Measurements from ENCODE around the gene UQCC3. TPM values are rescaled to one million over a fixed set of nuclear protein-coding genes. Genes with fewer than 3 reads are reported as not detected.

Gene UQCC3
- total and polyA plus RNA-seq, 9 of the 15 experiments (the other 6 are each of a cell fraction or from before 2014, with no cell fraction given): 3.3 to 44.3 (median 8.0) TPM

DNA sequence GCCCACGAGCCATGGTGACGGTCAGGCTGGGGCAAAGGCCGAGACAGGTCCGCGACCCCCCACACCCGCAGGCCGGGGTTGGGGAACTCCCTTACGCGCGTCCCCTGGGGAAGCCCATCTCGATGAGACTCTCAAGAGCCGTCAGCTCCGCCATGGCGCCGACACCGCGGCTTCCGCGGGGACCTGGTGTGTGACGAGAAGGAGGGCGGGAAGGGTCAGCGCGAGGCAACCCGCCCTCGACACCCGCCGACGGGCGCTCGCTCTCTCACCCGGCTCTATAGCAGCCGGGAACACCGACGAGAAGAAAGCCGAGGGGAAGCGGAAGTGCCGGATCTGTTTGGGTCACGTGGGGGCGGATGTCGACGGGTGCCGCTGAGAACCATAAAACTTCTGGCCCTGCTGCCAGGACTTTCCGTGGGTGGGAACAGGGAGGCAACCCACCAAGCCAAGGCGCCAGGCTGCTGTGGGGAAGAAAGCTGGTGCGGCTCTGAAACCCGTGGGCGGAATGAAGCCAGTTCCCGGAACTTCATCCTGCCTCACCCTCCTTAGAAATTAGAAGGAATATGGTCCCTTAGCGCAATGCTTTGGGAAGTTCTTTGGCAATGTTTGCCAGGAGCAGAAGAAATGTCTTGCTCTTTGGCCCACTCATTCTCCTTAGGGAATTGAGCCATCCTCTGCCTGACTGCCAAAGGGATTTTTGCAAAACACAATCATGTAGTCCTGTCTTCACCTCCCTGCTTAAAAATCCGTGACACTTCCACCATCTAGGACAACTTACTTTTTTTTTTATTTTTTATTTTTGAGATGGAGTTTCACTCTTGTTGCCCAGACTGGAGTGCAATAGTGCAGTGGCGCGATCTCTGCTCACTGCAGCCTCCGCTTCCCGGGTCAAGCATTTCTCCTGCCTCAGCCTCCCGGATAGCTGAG lies 7.6 kb downstream of the UQCC3 start, which contains the start of gene UBXN1 (continued):
- TF ChIP-seq, protein P1, sequence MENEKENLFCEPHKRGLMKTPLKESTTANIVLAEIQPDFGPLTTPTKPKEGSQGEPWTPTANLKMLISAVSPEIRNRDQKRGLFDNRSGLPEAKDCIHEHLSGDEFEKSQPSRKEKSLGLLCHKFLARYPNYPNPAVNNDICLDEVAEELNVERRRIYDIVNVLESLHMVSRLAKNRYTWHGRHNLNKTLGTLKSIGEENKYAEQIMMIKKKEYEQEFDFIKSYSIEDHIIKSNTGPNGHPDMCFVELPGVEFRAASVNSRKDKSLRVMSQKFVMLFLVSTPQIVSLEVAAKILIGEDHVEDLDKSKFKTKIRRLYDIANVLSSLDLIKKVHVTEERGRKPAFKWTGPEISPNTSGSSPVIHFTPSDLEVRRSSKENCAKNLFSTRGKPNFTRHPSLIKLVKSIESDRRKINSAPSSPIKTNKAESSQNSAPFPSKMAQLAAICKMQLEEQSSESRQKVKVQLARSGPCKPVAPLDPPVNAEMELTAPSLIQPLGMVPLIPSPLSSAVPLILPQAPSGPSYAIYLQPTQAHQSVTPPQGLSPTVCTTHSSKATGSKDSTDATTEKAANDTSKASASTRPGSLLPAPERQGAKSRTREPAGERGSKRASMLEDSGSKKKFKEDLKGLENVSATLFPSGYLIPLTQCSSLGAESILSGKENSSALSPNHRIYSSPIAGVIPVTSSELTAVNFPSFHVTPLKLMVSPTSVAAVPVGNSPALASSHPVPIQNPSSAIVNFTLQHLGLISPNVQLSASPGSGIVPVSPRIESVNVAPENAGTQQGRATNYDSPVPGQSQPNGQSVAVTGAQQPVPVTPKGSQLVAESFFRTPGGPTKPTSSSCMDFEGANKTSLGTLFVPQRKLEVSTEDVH (IDR thresholded peaks at IDR 0.05; ENCODE audit: low read depth, partially characterized antibody): peak; percentile 80
- peak; percentile 51; the same call in 1 of the 2 replicates for TF ChIP-seq TCF7 (IDR thresholded peaks at IDR 0.05; ENCODE audit: borderline replicate concordance)
- no peak for TF ChIP-seq TSC22D4 (tag; IDR thresholded peaks at IDR 0.05)
- no peak for TF ChIP-seq ARID3B (CRISPR knock-in tag; IDR thresholded peaks at IDR 0.05; ENCODE audit: borderline replicate concordance)
- TF ChIP-seq FOSL1 (tag; conservative IDR thresholded peaks at IDR 0.05): no peak
- peak; percentile 63 for TF ChIP-seq ZFX (CRISPR knock-in tag; IDR thresholded peaks at IDR 0.05)
- TF ChIP-seq THRAP3 (IDR thresholded peaks at IDR 0.05; ENCODE audit: borderline replicate concordance): no peak
- peak; percentile 88; the same call in 1 of the 2 replicates for TF ChIP-seq NR1H2 (CRISPR knock-in tag; IDR thresholded peaks at IDR 0.05)
- peak; percentile 92 for TF ChIP-seq RBFOX2 (IDR thresholded peaks at IDR 0.05; ENCODE audit: low read depth, low read length)
- TF ChIP-seq ZNF764 (CRISPR knock-in tag; IDR thresholded peaks at IDR 0.05; ENCODE audit: low read depth): no peak
- no peak for TF ChIP-seq BRF2 (IDR thresholded peaks at IDR 0.05; ENCODE audit: borderline replicate concordance, insufficient read depth, insufficient read length)
- TF ChIP-seq, protein P2, sequence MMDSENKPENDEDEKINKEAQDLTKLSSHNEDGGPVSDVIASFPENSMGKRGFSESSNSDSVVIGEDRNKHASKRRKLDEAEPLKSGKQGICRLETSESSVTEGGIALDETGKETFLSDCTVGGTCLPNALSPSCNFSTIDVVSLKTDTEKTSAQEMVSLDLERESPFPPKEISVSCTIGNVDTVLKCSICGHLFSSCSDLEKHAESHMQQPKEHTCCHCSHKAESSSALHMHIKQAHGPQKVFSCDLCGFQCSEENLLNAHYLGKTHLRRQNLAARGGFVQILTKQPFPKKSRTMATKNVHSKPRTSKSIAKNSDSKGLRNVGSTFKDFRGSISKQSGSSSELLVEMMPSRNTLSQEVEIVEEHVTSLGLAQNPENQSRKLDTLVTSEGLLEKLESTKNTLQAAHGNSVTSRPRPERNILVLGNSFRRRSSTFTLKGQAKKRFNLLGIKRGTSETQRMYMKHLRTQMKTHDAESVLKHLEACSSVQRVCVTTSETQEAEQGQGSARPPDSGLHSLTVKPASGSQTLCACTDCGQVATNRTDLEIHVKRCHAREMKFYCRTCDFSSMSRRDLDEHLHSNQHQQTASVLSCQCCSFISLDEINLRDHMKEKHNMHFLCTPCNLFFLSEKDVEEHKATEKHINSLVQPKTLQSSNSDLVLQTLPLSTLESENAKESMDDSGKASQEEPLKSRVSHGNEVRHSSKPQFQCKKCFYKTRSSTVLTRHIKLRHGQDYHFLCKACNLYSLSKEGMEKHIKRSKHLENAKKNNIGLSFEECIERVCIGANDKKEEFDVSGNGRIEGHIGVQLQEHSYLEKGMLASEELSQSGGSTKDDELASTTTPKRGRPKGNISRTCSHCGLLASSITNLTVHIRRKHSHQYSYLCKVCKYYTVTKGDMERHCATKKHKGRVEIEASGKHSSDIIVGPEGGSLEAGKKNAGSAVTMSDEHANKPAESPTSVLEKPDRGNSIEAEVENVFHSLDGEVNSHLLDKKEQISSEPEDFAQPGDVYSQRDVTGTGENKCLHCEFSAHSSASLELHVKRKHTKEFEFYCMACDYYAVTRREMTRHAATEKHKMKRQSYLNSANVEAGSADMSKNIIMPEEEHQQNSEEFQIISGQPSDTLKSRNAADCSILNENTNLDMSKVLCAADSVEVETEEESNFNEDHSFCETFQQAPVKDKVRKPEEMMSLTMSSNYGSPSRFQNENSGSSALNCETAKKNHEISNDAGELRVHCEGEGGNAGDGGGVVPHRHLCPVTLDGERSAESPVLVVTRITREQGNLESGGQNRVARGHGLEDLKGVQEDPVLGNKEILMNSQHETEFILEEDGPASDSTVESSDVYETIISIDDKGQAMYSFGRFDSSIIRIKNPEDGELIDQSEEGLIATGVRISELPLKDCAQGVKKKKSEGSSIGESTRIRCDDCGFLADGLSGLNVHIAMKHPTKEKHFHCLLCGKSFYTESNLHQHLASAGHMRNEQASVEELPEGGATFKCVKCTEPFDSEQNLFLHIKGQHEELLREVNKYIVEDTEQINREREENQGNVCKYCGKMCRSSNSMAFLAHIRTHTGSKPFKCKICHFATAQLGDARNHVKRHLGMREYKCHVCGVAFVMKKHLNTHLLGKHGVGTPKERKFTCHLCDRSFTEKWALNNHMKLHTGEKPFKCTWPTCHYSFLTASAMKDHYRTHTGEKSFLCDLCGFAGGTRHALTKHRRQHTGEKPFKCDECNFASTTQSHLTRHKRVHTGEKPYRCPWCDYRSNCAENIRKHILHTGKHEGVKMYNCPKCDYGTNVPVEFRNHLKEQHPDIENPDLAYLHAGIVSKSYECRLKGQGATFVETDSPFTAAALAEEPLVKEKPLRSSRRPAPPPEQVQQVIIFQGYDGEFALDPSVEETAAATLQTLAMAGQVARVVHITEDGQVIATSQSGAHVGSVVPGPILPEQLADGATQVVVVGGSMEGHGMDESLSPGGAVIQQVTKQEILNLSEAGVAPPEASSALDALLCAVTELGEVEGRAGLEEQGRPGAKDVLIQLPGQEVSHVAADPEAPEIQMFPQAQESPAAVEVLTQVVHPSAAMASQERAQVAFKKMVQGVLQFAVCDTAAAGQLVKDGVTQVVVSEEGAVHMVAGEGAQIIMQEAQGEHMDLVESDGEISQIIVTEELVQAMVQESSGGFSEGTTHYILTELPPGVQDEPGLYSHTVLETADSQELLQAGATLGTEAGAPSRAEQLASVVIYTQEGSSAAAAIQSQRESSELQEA (IDR thresholded peaks at IDR 0.05; ENCODE audit: low read depth): peak; percentile 98
